Coronary artery (tissue), 2 donors: ENCODE data around the gene PTPRD.

Source experiments
- DNase-seq: peaks from one replicate; pipeline ENCODE4 v3.0.0-alpha.2; 2017; ENCODE audit warnings: low spot score
- H3K27ac ChIP-seq, 2 donors: fragments of 200-600 bp; sonication (generic); one replicate each; pipeline ENCODE4 v1.5.1; 2016 to 2019
- H3K4me3 ChIP-seq: fragments of 200-600 bp; sonication (generic); 2 replicates; pipeline ENCODE4 v1.5.1; 2016; ENCODE audit warnings: mild to moderate bottlenecking, moderate library complexity
- CTCF ChIP-seq: fragments of 200-600 bp; sonication (generic); IDR thresholded peaks from one replicate; pipeline ENCODE4 v1.5.1; 2019; ENCODE audit warnings: antibody characterized with exemption

Gene PTPRD

GRCh38 chr9:10055886-10056395 is 556.9 kb downstream of the PTPRD start:
- TF ChIP-seq CTCF, result no peak
- Histone ChIP-seq H3K27ac (no peak overlapping the region), H3K4me3 (no peak overlapping the region)
- DNase-seq, result no peak

- Histone ChIP-seq H3K27ac (no peak overlapping the region), H3K4me3 (no peak overlapping the region)
- no peak for TF ChIP-seq CTCF
- DNase-seq, result no peak
These were observed 558.3 kb downstream of the PTPRD start for GRCh38 chr9:10054456-10054855.

GRCh38 chr9:10052916-10053315 is 559.9 kb downstream of the PTPRD start:
- Histone ChIP-seq H3K27ac (no peak overlapping the region), H3K4me3 (no peak overlapping the region)
- no peak for DNase-seq
- TF ChIP-seq CTCF, result no peak

- Histone ChIP-seq H3K4me3 (no peak overlapping the region), H3K27ac (no peak overlapping the region)
- TF ChIP-seq CTCF, result no peak
- no peak for DNase-seq
These were observed 560.6 kb downstream of the PTPRD start for GRCh38 chr9:10052181-10052580.

- DNase-seq, result no peak
- TF ChIP-seq CTCF, result no peak
- Histone ChIP-seq H3K27ac (no peak overlapping the region), H3K4me3 (no peak overlapping the region)
These were observed 562.8 kb downstream of the PTPRD start for GRCh38 chr9:10050016-10050415.

- no peak overlapping the region for H3K4me3 ChIP-seq
- H3K27ac ChIP-seq, result no peak overlapping the region
- TF ChIP-seq CTCF, result no peak
- DNase-seq, result no peak
These were observed 563.8 kb downstream of the PTPRD start for GRCh38 chr9:10048994-10049393.

GRCh38 chr9:10045598-10045997 is 567.2 kb downstream of the PTPRD start:
- H3K27ac ChIP-seq, result no peak overlapping the region
- TF ChIP-seq CTCF, result no peak
- no peak for DNase-seq
- no peak overlapping the region for H3K4me3 ChIP-seq
